ENCODE measurements around the gene LMBR1L. TPM values are rescaled to one million over a fixed set of nuclear protein-coding genes. Genes with fewer than 3 reads are reported as not detected.

LMBR1L gene, protein sequence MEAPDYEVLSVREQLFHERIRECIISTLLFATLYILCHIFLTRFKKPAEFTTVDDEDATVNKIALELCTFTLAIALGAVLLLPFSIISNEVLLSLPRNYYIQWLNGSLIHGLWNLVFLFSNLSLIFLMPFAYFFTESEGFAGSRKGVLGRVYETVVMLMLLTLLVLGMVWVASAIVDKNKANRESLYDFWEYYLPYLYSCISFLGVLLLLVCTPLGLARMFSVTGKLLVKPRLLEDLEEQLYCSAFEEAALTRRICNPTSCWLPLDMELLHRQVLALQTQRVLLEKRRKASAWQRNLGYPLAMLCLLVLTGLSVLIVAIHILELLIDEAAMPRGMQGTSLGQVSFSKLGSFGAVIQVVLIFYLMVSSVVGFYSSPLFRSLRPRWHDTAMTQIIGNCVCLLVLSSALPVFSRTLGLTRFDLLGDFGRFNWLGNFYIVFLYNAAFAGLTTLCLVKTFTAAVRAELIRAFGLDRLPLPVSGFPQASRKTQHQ
- total RNA-seq, result 22.5 and 36.3 TPM in 2 replicates

DNA sequence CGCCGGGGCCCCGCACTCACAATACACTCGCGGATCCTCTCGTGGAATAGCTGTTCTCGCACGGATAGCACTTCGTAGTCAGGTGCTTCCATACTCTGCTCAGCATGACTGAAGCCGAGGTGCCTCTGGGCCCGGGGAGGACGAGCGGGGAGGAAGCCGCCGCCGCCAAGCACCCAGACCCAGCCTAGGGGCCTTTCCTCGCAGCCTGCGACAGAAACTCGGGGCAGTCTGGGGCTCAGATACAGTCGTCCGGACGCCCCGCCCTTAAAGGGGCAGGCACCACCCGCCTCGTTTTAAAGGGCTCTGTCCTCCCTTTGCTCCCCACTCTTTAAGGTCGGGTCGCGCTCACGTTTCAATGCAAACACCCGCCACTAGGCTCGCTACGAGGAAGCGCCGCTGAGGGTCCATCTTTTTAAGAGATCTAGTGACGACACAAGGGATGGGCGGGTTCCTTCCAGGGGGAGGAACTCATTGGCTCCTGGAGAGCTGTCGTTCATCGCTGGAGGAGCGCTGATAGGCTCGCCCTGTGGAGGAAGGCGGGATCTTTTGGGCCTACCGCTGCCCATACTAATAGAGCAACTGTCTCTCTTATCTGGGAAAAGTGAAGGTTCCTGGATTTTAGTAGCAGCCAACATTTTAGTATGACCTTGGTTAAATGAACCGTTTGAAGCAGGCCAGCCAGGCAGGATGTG, at the start of gene LMBR1L:
TSS of gene LMBR1L (minus strand) at position 384 of the 692 bp plus-strand sequence. CDS start at position 92, 292 bp downstream.

DNA sequence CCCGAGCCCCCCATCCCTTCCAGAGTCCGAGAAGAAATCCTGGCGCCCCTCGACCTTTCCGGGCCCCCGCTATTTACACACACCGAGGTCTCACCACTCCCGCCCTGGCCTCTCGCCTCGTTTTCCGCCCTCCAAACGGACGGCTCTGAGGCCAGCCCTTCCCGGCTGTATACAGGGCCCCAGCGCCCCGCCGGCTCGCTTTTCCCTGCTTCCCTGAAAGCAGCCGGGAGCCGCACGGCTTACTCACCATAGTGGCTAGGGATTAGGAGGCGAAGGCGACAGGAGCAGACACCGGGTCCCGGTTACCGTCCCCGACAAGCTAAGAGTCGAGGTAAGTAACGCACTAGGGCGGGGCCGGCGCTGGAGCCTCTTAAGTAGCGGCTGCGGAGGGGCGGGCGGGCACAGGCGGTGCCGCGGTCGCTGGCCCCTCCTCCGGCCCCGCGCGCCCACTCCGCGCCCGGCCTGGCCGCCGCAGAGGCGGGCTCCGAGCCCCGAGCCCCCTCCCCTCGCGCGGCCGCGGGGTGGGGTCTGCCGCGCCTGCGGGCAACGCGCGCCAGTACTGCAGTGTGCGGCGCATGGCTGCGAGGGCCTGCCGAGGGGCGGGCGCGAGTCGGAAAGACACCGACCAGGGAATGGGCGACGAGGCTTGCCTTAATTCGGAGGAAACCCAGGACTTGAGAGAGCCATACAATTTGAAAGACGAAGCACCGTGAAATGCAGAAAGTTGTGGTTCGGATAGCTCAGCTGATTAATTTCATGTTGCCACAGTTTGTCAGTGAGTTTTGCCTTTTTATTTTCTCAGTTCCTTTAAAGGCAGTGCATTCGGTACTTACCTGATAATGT, 20.6 kb upstream of the LMBR1L start, which contains the start of gene TUBA1B:
TSS of gene TUBA1B (minus strand) at position 345 of the 843 bp plus-strand sequence. CDS start at position 250, 95 bp downstream.

DNA sequence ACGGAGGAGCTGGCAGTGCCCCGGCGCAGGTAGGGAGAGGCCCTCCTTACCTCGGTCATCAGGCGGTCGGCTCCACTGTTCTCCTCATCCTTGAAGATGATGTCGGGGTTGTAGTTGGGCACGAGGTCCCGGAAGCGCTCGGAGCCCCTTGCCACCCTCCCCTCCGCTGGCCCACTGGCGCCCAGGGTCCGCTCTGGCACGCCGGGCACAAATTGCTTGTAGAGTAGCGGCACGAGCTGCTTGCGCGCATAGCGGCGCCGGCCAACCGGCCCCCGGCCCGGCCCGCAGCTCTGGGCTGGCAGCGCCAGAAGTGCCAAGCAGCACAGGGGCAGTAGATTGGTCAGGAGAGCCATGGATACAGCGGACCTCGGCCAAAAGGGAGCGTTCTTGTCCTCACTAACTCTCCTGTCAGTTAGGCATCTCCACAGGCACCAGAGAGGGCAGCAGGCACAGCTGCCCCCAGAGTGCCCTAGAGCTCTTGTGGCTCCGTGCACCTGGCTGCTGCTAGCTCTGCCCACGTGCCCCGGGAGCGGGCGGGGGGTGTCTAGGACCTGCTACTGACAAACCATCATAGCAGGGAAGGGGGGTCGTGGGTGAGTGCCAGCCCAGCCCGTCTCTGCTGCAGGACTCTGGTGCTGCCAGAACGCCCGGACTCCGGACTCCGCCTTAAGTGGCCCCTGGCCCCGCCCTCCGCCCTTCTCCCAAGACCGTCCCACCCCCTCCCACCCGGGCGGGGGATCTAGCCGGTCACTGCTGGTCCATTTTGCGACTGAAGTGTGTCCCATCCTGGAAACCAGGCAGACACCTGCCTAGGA, 16.3 kb downstream of the LMBR1L start, which contains the start of gene DHH:
TSS of gene DHH (minus strand) at position 642 of the 815 bp plus-strand sequence. CDS start at position 353, 289 bp downstream.

DNA sequence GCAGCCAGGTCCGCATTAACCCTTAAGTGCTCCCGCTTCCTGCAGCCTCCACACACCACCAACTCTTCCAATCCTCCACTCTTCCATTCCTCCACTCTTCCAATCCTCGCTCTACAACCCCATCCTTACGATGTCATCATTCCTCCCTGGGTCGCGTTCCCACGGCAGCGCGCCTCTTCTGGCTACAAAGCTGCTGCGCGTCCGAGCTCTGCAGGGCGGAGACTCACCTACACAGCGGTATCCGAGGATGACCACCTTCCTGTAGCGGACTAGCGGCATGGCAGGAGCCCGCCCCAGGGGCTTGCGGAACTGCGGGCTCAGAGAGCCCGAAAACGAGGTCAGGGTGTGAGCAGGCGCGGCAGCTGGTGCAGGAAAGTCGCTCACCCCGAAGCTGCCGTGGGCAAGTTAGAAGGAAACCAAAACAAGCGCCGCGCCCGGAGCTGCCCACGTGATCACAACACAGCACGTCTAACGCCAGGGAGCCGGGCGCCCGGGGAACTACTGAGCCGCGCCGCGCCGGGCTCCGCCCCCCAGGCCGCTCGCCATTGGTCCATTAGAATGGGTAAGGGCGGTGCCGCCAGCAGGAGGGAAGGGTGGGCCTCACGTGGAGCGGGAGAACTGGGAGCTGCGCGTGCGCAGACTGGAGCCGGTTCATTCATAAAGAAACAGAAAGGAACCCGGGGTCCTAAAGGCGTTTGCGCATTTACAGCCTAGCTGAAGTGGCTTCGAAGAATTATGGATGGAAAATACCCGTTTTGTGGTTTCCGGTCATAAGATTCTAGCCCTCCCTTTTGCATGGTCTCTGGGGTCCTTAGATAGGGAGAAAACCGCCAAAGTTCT, 40.9 kb downstream of the LMBR1L start, which contains the start of gene RHEBL1:
TSS of gene RHEBL1 (minus strand) at position 473 of the 840 bp plus-strand sequence. CDS start at position 279, 194 bp downstream.

DNA sequence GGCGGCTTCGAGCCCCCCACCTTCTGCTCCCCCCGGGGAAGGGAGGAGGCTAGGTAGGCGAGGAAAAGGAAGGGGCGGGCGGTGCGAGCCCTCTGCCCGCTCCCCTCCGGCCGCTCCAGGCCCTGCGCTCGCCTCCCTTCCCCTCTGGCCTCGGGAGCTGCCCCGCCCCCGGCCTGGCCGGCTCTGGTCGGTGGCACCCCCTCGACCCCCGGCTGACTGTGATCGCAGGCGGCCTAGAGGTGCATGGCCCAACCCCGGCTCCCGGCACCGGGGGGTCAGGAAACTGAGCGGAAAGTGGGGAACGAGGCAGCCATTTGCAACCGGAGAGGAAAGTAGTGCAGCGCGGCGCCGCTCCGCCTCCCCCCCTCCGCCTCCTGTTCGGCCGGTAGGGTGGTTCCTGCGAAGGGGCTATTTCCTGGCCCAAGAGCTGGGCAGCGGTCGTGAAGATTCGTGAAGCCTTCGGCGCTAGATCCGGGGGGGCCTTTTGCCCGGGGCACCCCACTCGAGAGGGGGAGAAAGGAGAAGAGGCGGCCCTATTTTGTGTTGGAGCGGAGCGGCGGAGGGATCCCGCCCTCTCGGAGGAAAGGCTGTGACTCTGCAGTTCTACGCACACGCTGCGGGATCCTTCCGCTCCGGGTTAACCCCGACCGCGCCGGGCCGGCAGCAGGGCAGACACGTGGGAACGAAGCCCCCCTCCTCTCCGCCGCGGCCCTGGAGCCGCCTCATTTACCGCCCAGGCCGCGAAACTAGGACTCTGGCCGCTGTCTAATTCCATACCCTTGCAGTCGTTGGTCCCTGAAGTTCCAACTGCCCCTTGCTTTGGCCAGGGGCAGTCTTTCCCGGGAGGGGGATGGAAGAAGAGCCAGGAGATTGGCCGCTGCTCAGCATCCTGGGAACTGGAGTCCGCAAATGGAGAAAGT, 50.1 kb downstream of the LMBR1L start, which contains the start of gene KMT2D:
TSS of gene KMT2D (minus strand) at position 558 of the 920 bp plus-strand sequence. CDS start 5,470 bp downstream, outside the sequence.

Small RNA genes lying within 50 kb of the gene (small RNA-seq; reads per million reads assigned to genes)
- not detected for gene RF00019

Other genes with a start within 250 kb of the LMBR1L start
- gene RND1, start 245.0 kb downstream of the LMBR1L start, total RNA-seq, result 0.16 TPM in 1 of 2 replicates, not detected in the other
- 15.9 and 16.7 TPM in 2 replicates for gene FKBP11, start 185.4 kb downstream of the LMBR1L start, total RNA-seq
- gene ARF3, start 153.4 kb downstream of the LMBR1L start, total RNA-seq, result 54.5 and 61.6 TPM in 2 replicates
- 0.16 TPM in 1 of 2 replicates, not detected in the other for gene WNT10B, start 139.1 kb downstream of the LMBR1L start, total RNA-seq
- gene WNT1, start 132.5 kb downstream of the LMBR1L start, total RNA-seq, result not detected in 2 replicates
- gene DDN, start 111.5 kb downstream of the LMBR1L start, total RNA-seq, result 0.12 and 0.16 TPM in 2 replicates
- gene PRKAG1, start 92.1 kb downstream of the LMBR1L start, total RNA-seq, result 74.5 and 87.3 TPM in 2 replicates
- gene KMT2D, start 50.1 kb downstream of the LMBR1L start, total RNA-seq, result 39.2 and 40.6 TPM in 2 replicates
- 0.36 TPM in 1 of 2 replicates, not detected in the other for gene RHEBL1, start 40.9 kb downstream of the LMBR1L start, total RNA-seq
- not detected in 2 replicates for gene DHH, start 16.0 kb downstream of the LMBR1L start, total RNA-seq
- 828 and 1,068 TPM in 2 replicates for gene TUBA1B, start 20.5 kb upstream of the LMBR1L start, total RNA-seq
- 803 and 1,028 TPM in 2 replicates for gene TUBA1A, start 78.2 kb upstream of the LMBR1L start, total RNA-seq
- 310 and 435 TPM in 2 replicates for gene TUBA1C, start 154.2 kb upstream of the LMBR1L start, total RNA-seq
- 0.12 and 0.16 TPM in 2 replicates for gene PRPH, start 184.3 kb upstream of the LMBR1L start, total RNA-seq
- 1.8 and 3.6 TPM in 2 replicates for gene TROAP, start 212.4 kb upstream of the LMBR1L start, total RNA-seq
- 0.12 TPM in 1 of 2 replicates, not detected in the other for gene C1QL4, start 226.3 kb upstream of the LMBR1L start, total RNA-seq
- 0.32 and 1.1 TPM in 2 replicates for gene DNAJC22, start 236.0 kb upstream of the LMBR1L start, total RNA-seq

All from hair follicle dermal papilla cell (primary cell).